RWPE2 (cell line): ENCODE data around the gene HBG1.

Source experiments
- ATAC-seq: fragments of 200-7000 bp; cut with Tn5 transposase; 3 replicates; pipeline ENCODE4 v1.9.1; 2021; ENCODE audit warnings: low read depth
- DNase-seq: peaks from one replicate; pipeline ENCODE4 v3.0.0-alpha.2; 2020; ENCODE audit warnings: low spot score
- H3K27ac ChIP-seq: fragments of 450-650 bp; 2 replicates; pipeline ENCODE4 v1.5.1; 2017; ENCODE audit warnings: mild to moderate bottlenecking; ENCODE audit not compliant: poor library complexity, severe bottlenecking
- H3K27me3 ChIP-seq: fragments of 250-450 bp; sonication (Bioruptor Pico); 2 replicates; pipeline ENCODE4 v1.5.1; 2021; ENCODE audit warnings: mild to moderate bottlenecking, moderate library complexity; ENCODE audit not compliant: insufficient read depth, poor library complexity, severe bottlenecking
- H3K36me3 ChIP-seq: fragments of 250-450 bp; sonication (Bioruptor Pico); 2 replicates; pipeline ENCODE4 v1.5.1; 2020; ENCODE audit warnings: low read depth, mild to moderate bottlenecking, moderate library complexity
- H3K4me1 ChIP-seq: fragments of 250-450 bp; sonication (Bioruptor Pico); 2 replicates; pipeline ENCODE4 v1.5.1; 2021; ENCODE audit warnings: mild to moderate bottlenecking, moderate library complexity; ENCODE audit not compliant: insufficient read depth, poor library complexity, severe bottlenecking
- H3K4me3 ChIP-seq: fragments of 250-450 bp; sonication (Bioruptor Pico); 2 replicates; pipeline ENCODE4 v1.5.1; 2021; ENCODE audit warnings: mild to moderate bottlenecking, moderate library complexity; ENCODE audit not compliant: severe bottlenecking
- H3K9me3 ChIP-seq: fragments of 250-450 bp; sonication (Bioruptor Pico); 2 replicates; pipeline ENCODE4 v1.5.1; 2021; ENCODE audit warnings: mild to moderate bottlenecking, moderate library complexity; ENCODE audit not compliant: severe bottlenecking
- TF ChIP-seq, protein P1 (sequence below): fragments of 450-650 bp; IDR thresholded peaks from one replicate; pipeline ENCODE4 v1.5.1; 2017; ENCODE audit warnings: mild to moderate bottlenecking, moderate library complexity; ENCODE audit not compliant: poor library complexity, severe bottlenecking

HBG1 gene

DNA sequence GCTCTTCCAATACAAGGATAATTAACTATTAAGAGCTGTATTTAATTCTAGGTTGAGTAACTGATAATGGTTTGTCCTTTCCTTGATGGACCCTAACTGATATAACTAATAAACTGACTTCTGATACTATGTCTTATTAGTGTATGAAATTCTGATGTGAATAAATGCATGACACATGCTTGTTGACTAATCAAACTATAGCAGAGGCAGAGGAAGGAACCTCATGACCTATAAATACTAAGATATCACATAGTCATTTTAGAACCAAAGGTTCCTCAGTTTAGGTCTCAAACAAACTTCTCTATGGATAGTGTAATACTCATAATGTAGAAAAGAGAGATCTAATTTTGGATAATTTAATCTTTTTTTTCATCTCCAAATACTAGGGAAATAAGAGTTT lies 10.6 kb downstream of the HBG1 start:
- Histone ChIP-seq H3K4me1 (no peaks in the 10 kb centered on the region), H3K9me3 (no peaks in the 10 kb centered on the region), H3K27me3 (peaks cover 4% of the 10 kb centered on the region), H3K4me3 (no peak overlapping the region), H3K36me3 (no peaks in the 10 kb centered on the region), H3K27ac (no peak overlapping the region)
- DNase-seq (no peak), ATAC-seq (no peak)
- TF ChIP-seq, protein P1, sequence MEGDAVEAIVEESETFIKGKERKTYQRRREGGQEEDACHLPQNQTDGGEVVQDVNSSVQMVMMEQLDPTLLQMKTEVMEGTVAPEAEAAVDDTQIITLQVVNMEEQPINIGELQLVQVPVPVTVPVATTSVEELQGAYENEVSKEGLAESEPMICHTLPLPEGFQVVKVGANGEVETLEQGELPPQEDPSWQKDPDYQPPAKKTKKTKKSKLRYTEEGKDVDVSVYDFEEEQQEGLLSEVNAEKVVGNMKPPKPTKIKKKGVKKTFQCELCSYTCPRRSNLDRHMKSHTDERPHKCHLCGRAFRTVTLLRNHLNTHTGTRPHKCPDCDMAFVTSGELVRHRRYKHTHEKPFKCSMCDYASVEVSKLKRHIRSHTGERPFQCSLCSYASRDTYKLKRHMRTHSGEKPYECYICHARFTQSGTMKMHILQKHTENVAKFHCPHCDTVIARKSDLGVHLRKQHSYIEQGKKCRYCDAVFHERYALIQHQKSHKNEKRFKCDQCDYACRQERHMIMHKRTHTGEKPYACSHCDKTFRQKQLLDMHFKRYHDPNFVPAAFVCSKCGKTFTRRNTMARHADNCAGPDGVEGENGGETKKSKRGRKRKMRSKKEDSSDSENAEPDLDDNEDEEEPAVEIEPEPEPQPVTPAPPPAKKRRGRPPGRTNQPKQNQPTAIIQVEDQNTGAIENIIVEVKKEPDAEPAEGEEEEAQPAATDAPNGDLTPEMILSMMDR, result no peak

- H3K27ac ChIP-seq, result no peak overlapping the region
- ATAC-seq (no peak), DNase-seq (no peak)
- no peaks in the 10 kb centered on the region for H3K36me3 ChIP-seq
- peaks cover 4% of the 10 kb centered on the region for H3K27me3 ChIP-seq
- H3K9me3 ChIP-seq, result no peaks in the 10 kb centered on the region
- TF ChIP-seq, protein P1, result no peak
- no peak overlapping the region for H3K4me3 ChIP-seq
- no peaks in the 10 kb centered on the region for H3K4me1 ChIP-seq
Observed at GRCh38 chr11:5238486-5238885, 11.2 kb downstream of the HBG1 start.

- Histone ChIP-seq H3K36me3 (no peaks in the 10 kb centered on the region), H3K9me3 (no peaks in the 10 kb centered on the region), H3K27me3 (peaks cover 4% of the 10 kb centered on the region), H3K27ac (no peak overlapping the region), H3K4me1 (no peaks in the 10 kb centered on the region), H3K4me3 (no peak overlapping the region)
- TF ChIP-seq, protein P1, result no peak
- DNase-seq (no peak), ATAC-seq (no peak)
Observed at GRCh38 chr11:5237420-5237819, 12.2 kb downstream of the HBG1 start.

DNA sequence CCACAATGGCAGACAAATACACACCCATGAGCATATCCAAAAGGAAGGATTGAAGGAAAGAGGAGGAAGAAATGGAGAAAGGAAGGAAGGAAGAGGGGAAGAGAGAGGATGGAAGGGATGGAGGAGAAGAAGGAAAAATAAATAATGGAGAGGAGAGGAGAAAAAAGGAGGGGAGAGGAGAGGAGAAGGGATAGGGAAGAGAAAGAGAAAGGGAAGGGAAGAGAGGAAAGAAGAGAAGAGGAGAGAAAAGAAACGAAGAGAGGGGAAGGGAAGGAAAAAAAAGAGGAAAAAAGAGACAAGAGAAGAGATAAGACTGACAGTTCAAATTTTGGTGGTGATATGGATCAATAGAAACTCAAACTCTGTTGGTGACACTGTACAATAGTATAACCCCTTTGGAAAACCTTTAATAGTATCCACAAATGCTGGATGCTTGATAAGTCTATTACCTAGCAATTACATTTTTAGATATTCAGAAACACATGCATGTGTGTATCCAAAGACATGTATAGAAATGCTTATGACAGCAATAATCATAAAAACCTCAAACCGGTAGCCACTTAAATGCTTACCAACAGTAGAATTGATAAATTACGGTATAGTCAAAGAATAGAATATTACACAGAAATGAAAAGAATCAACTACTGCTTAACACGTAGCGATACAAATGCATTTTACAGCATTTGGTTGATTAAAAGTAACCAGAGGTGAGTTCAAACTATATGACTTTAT lies 14.1 kb downstream of the HBG1 start:
- no peaks in the 10 kb centered on the region for H3K4me1 ChIP-seq
- no peak overlapping the region for H3K4me3 ChIP-seq
- TF ChIP-seq, protein P1, result no peak
- ATAC-seq, result no peak
- no peak overlapping the region for H3K27ac ChIP-seq
- no peak for DNase-seq
- H3K27me3 ChIP-seq, result peaks cover 4% of the 10 kb centered on the region
- no peaks in the 10 kb centered on the region for H3K36me3 ChIP-seq
- H3K9me3 ChIP-seq, result no peaks in the 10 kb centered on the region

- Histone ChIP-seq H3K27me3 (peaks cover 4% of the 10 kb centered on the region), H3K27ac (no peak within 1 kb of the TSS), H3K36me3 (no peaks in the 10 kb centered on the region), H3K4me3 (no peak within 1 kb of the TSS), H3K9me3 (no peaks in the 10 kb centered on the region), H3K4me1 (no peaks in the 10 kb centered on the region)
- no peak for DNase-seq
- ATAC-seq, result no peak
- TF ChIP-seq, protein P1, result no peak
Observed at GRCh38 chr11:5234381-5234834, 15.2 kb downstream of the HBG1 start, which contains the start of gene HBD. Gene HBD (minus strand): TSS chr11:5234483. CDS start chr11:5234433, 50 bp downstream.
